CD8-positive, alpha-beta memory T cell (primary cell): ENCODE measurements around the gene MAST4. TPM values are rescaled to one million over a fixed set of nuclear protein-coding genes. Genes with fewer than 3 reads are reported as not detected.

Experiments used
- CTCF ChIA-PET: fragments of 350-600 bp; sonication (Branson Sonifier 250); formaldehyde crosslinking; loops from one replicate; lab custom pipeline; 2021; ENCODE audit warnings: antibody characterized with exemption; lab: Charles Lee
- POLR2A ChIA-PET: fragments of 350-600 bp; sonication (Branson Sonifier 250); formaldehyde crosslinking; loops from one replicate; lab custom pipeline; 2021; ENCODE audit warnings: antibody characterized with exemption; lab: Charles Lee
- DNase-seq, 5 donors: peaks; one replicate each; pipeline versions ENCODE4 v3.0.0 to v3.0.0-alpha.2; 2020 to 2022; ENCODE audit warnings: mixed read lengths in 1 of 5
- H3K27ac ChIP-seq: one replicate; pipeline ENCODE4 v1.7.0; 2013; ENCODE audit warnings: low read depth, mild to moderate bottlenecking, low read length, moderate library complexity
- H3K27me3 ChIP-seq: 2 replicates; pipeline ENCODE4 v1.7.0; 2013; ENCODE audit warnings: low read length, mild to moderate bottlenecking; ENCODE audit not compliant: insufficient read depth, poor library complexity, severe bottlenecking
- H3K36me3 ChIP-seq: 2 replicates; pipeline ENCODE4 v1.7.0; 2013; ENCODE audit warnings: mild to moderate bottlenecking, low read length, moderate library complexity; ENCODE audit not compliant: insufficient read depth
- H3K4me1 ChIP-seq: 2 replicates; pipeline ENCODE4 v1.7.0; 2013; ENCODE audit warnings: mild to moderate bottlenecking, low read length, moderate library complexity; ENCODE audit not compliant: insufficient read depth
- H3K4me3 ChIP-seq: 2 replicates; pipeline ENCODE4 v1.7.0; 2013; ENCODE audit warnings: mild to moderate bottlenecking, low read length
- H3K9me3 ChIP-seq: 2 replicates; pipeline ENCODE4 v1.7.0; 2013; ENCODE audit warnings: mild to moderate bottlenecking, low read length
- H3K27ac Mint-ChIP-seq, 8 donors: one replicate each; pipeline ENCODE4 v1.8.0; 2020 to 2021; ENCODE audit warnings: mixed read lengths in 8 of 8, mild to moderate bottlenecking in 6 of 8, inconsistent platforms in 3 of 8, moderate library complexity in 3 of 8
- H3K27me3 Mint-ChIP-seq, 2 donors: one replicate each; pipeline ENCODE4 v1.8.0; 2020 to 2021; ENCODE audit warnings: mixed read lengths in 2 of 2, mild to moderate bottlenecking in 1 of 2, moderate library complexity in 1 of 2
- H3K36me3 Mint-ChIP-seq, 3 donors: one replicate each; pipeline ENCODE4 v1.8.0; 2020 to 2021; ENCODE audit warnings: mixed read lengths in 3 of 3, inconsistent platforms in 1 of 3, mild to moderate bottlenecking in 1 of 3
- H3K4me1 Mint-ChIP-seq, 3 donors: one replicate each; pipeline ENCODE4 v1.8.0; 2020 to 2021; ENCODE audit warnings: mixed read lengths in 3 of 3, inconsistent platforms in 1 of 3, mild to moderate bottlenecking in 1 of 3
- H3K4me3 Mint-ChIP-seq, 7 donors: one replicate each; pipeline ENCODE4 v1.8.0; 2020 to 2021; ENCODE audit warnings: mixed read lengths in 7 of 7, mild to moderate bottlenecking in 6 of 7, moderate library complexity in 4 of 7, inconsistent platforms in 2 of 7
- H3K9me3 Mint-ChIP-seq, 5 donors: one replicate each; pipeline ENCODE4 v1.8.0; 2020 to 2022; ENCODE audit warnings: mixed read lengths in 5 of 5, mild to moderate bottlenecking in 3 of 5, moderate library complexity in 2 of 5, inconsistent platforms in 1 of 5
- polyA plus RNA-seq: library from polyadenylated mRNA; unstranded; fragments of 300-500 nt; fragmentation: Illumina TruSeq; gene quantifications from one replicate; pipeline ENCODE4 v1.2.3, GENCODE V29; 2021
- total RNA-seq, 2 experiments: library from RNA; stranded (reverse); gene quantifications; one replicate each; pipeline ENCODE4 v1.2.3, GENCODE V29; 2021

Gene MAST4
- total and polyA plus RNA-seq, 3 experiments from 2014 or later = 5.0 to 7.2 (median 6.5) TPM

DNA sequence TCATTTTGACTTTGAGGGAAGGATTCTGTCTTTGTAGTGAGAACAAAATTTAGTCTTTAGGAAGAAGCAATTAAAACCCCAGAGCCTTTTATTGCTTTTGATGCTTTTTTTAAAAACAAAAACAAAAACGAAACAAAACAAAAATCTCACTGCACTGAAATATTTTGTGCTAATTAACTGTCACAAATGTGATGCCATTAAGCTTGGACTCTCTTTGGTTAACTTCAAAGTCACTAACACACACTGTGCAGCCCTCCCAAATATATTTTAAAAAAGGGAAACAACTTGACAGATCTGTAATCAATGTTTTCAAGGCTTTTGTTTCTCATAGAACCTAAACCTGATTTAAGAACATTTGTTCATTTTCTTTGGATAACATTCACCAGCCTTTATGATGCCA is 290.7 kb downstream of the MAST4 start:
- H3K27ac Mint-ChIP-seq = peak overlapping the region in 1 of 8 donors; percentile 21
- peaks cover 5 to 18% of the 10 kb centered on the region in 2 donors for H3K27me3 Mint-ChIP-seq
- Histone ChIP-seq H3K4me3 (no peak overlapping the region), H3K27me3 (peaks cover 3% of the 10 kb centered on the region), H3K4me1 (no peaks in the 10 kb centered on the region), H3K27ac (no peak overlapping the region), H3K36me3 (no peaks in the 10 kb centered on the region), H3K9me3 (no peaks in the 10 kb centered on the region)
- peaks cover 0 to 4% (median 0%) of the 10 kb centered on the region in 3 donors for H3K4me1 Mint-ChIP-seq
- no peak overlapping the region for H3K4me3 Mint-ChIP-seq
- no peaks in the 10 kb centered on the region for H3K9me3 Mint-ChIP-seq
- POLR2A ChIA-PET = no interaction called here
- no peak for DNase-seq
- no peaks in the 10 kb centered on the region for H3K36me3 Mint-ChIP-seq
- CTCF ChIA-PET = no interaction called here

DNA sequence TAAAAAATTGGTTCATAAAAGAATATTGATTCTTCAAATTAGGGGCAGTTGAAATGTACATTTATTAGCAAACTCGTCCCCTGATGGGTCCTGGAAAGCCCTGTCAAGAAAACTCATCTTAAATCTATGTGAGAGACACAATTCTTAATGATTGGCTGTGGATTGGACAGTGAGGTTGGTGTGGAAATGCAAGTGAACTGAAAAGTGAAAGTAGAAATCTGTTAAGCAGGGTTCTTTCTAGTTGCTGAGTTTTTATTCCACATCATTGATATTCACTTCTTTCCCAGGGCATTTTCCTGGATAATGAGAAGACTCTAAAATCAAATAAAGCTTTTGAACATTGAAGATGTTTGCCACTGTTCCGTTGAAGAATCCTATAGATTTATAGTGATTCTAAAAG is 292.4 kb downstream of the MAST4 start:
- no peaks in the 10 kb centered on the region for H3K4me1 ChIP-seq
- no peaks in the 10 kb centered on the region for H3K9me3 Mint-ChIP-seq
- POLR2A ChIA-PET = no interaction called here
- H3K27me3 ChIP-seq = no peaks in the 10 kb centered on the region
- no peak for DNase-seq
- H3K27ac Mint-ChIP-seq = no peak overlapping the region
- CTCF ChIA-PET = no interaction called here
- H3K4me3 Mint-ChIP-seq = no peak overlapping the region
- H3K4me3 ChIP-seq = no peak overlapping the region
- H3K36me3 Mint-ChIP-seq = no peaks in the 10 kb centered on the region
- H3K9me3 ChIP-seq = no peaks in the 10 kb centered on the region
- H3K36me3 ChIP-seq = no peaks in the 10 kb centered on the region
- H3K27ac ChIP-seq = no peak overlapping the region
- peaks cover 0 to 7% (median 0%) of the 10 kb centered on the region in 3 donors for H3K4me1 Mint-ChIP-seq
- peaks cover 5 to 18% of the 10 kb centered on the region in 2 donors for H3K27me3 Mint-ChIP-seq

DNA sequence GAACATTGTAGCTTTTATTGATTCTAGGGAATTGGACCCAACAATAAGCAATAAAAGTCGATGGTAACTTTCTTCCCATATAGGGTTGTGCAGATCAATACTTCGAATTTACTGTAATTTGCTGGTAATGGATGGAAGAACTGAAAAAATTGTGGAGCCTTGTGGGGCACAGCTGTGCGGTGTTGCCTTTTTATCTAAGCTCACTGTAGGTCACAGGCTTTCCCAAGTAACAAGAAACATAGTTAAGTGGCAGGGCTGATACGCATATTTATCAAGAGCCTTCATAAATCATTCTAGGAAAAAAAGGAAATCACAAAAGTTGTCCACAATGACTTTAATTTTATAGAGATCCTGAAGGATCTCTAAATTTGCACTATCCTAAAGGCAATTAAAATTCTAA is 292.9 kb downstream of the MAST4 start:
- no peak overlapping the region for H3K4me3 ChIP-seq
- Mint-ChIP-seq H3K27me3 (peaks cover 5 to 21% of the 10 kb centered on the region in 2 donors), H3K4me1 (peaks cover 0 to 7% (median 0%) of the 10 kb centered on the region in 3 donors), H3K27ac (no peak overlapping the region), H3K9me3 (no peaks in the 10 kb centered on the region), H3K36me3 (no peaks in the 10 kb centered on the region), H3K4me3 (no peak overlapping the region)
- H3K27ac ChIP-seq = no peak overlapping the region
- no peaks in the 10 kb centered on the region for H3K27me3 ChIP-seq
- H3K36me3 ChIP-seq = no peaks in the 10 kb centered on the region
- CTCF ChIA-PET = interaction anchor here (1.2 kb wide), 1 partner anchor 9 kb away, joined by 4 read pairs; no protein-coding TSS in a partner anchor
- DNase-seq = no peak
- no peaks in the 10 kb centered on the region for H3K4me1 ChIP-seq
- no peaks in the 10 kb centered on the region for H3K9me3 ChIP-seq
- POLR2A ChIA-PET = no interaction called here

DNA sequence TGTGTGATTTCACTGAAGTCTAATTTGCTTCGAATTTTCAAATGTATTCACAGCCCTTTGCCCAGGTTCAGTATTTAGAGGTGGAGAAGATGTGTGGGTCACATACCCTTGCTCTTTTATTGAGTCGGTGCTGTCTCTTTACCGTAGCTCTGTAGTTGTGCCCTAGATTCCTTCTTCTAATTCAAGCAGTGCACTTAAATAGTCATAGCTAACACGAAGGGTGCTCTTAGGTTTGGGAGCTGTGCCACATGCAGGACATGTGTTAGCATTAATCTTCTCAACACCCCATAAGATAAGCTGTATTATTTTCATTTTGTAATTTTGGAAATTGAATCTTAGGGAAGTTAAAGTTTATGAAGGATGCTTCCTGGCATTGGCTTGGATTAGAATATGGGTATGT is 293.3 kb downstream of the MAST4 start:
- no peak overlapping the region for H3K27ac Mint-ChIP-seq
- H3K4me1 Mint-ChIP-seq = peaks cover 0 to 7% (median 0%) of the 10 kb centered on the region in 3 donors
- Histone ChIP-seq H3K9me3 (no peaks in the 10 kb centered on the region), H3K4me1 (no peaks in the 10 kb centered on the region), H3K36me3 (no peaks in the 10 kb centered on the region), H3K27ac (no peak overlapping the region), H3K4me3 (no peak overlapping the region), H3K27me3 (no peaks in the 10 kb centered on the region)
- H3K27me3 Mint-ChIP-seq = peaks cover 5 to 24% of the 10 kb centered on the region in 2 donors
- no peaks in the 10 kb centered on the region for H3K36me3 Mint-ChIP-seq
- H3K4me3 Mint-ChIP-seq = no peak overlapping the region
- CTCF ChIA-PET = interaction anchor here (1.2 kb wide), 1 partner anchor 10 kb away, joined by 4 read pairs; no protein-coding TSS in a partner anchor
- DNase-seq = no peak
- POLR2A ChIA-PET = no interaction called here
- H3K9me3 Mint-ChIP-seq = no peaks in the 10 kb centered on the region

DNA sequence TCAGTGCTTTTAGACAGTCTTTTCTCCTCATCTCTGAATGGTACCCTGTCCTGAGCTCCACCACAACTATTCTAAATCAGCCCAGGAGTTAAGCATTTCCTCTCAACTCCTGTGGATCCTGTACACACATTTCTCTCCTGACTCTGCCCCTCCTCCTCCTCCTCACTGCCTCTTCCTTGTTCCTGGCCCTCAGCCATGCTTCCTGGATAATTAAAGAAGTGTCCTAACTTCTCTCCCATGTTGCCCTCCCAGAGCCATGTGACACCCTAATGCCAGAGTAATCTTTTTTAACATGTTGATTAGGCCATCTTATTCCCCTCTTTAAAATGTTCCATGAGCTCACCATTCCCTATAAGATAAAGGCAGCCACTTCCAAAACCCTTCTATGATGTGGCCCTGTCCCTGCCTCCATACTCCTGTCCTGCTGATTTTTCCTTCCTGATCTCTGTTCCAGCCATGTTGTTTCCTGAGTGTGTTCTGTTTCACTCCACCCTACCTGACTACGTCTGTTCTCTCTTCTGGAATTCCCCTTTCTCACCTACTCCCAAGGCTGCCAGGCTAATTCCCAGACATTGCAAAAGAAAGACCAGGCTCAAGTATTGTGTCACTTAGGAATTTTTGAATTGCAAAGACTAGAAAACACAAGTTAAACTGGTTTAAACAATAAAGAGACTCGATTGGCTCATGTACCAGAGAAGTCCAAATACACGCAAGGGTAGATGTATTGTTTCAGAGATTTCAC is 295.2 kb downstream of the MAST4 start:
- ChIA-PET CTCF (no interaction called here), POLR2A (no interaction called here)

DNA sequence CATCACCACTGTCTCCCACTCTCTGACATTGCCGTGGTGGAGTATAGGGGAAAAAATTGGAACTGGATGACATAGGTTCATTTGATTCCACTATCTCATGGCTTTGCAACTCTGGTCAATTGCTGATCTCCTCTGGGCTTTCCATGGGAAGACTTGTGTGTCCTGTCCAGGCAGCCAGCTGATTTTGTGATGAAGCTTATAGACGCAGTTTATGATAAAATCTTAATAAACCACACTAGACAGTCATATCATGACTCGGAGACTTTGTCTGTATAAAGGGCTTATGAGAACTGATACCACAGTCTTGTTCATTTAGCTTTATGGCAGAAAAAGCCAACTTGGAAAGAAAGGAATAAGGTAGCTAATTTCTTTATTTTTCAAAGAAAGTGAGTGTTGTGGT is 296.5 kb downstream of the MAST4 start:
- Histone ChIP-seq H3K27me3 (no peaks in the 10 kb centered on the region), H3K36me3 (no peaks in the 10 kb centered on the region), H3K27ac (no peak overlapping the region), H3K4me3 (no peak overlapping the region), H3K4me1 (no peaks in the 10 kb centered on the region), H3K9me3 (no peaks in the 10 kb centered on the region)
- no peaks in the 10 kb centered on the region for H3K36me3 Mint-ChIP-seq
- H3K4me3 Mint-ChIP-seq = no peak overlapping the region
- no peak overlapping the region for H3K27ac Mint-ChIP-seq
- ChIA-PET CTCF (no interaction called here), POLR2A (no interaction called here)
- no peak for DNase-seq
- no peaks in the 10 kb centered on the region for H3K9me3 Mint-ChIP-seq
- peaks cover 8 to 28% of the 10 kb centered on the region in 2 donors for H3K27me3 Mint-ChIP-seq
- H3K4me1 Mint-ChIP-seq = peaks cover 0 to 7% (median 0%) of the 10 kb centered on the region in 3 donors

More for the DNA sequence above, 295.2 kb downstream of the MAST4 start:
- Histone ChIP-seq H3K27me3 (no peaks in the 10 kb centered on the region), H3K4me1 (no peaks in the 10 kb centered on the region), H3K27ac (no peak overlapping the region), H3K9me3 (no peaks in the 10 kb centered on the region), H3K36me3 (no peaks in the 10 kb centered on the region), H3K4me3 (no peak overlapping the region)
- H3K4me1 Mint-ChIP-seq = peaks cover 0 to 7% (median 0%) of the 10 kb centered on the region in 3 donors
- DNase-seq = no peak
- no peaks in the 10 kb centered on the region for H3K9me3 Mint-ChIP-seq
- H3K4me3 Mint-ChIP-seq = no peak overlapping the region
- H3K27me3 Mint-ChIP-seq = peaks cover 5 to 24% of the 10 kb centered on the region in 2 donors
- H3K27ac Mint-ChIP-seq = no peak overlapping the region
- no peaks in the 10 kb centered on the region for H3K36me3 Mint-ChIP-seq

DNA sequence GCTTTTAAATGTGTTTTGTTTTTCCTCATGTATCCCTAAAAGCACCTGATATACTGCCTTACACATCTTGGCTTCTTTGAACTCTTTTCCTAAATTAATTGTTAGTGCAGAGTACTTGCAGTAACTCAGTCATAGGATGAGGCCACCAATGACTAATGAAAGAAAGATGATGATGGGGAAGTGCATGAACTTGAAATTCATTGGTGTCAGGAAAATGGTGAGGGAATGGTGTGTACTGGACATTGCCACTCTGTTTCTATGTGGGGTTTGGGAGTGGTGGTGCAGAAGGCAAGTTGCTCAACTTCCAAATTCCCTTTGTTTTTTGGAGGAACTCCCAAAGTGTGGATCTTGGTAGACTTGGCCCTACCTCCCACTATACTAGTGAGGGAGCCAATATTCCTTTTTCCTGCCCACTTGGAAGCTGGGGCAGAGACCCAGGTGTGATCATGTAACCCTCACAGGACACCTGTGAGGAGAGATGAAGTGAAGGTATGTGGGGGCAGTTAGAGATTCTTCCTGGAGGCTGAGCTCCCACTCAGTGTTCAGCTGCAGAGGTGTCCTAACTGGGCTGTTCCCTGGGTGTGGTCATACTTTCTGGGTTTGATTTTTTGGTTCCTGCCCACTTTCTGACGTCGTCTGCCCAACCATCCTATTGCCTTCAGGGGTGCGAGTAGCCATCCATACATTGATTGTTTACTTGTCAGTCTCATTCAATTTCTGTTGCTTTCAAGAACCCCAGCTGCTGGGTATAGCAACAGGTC is 298.5 kb downstream of the MAST4 start:
- H3K4me3 ChIP-seq = no peak overlapping the region
- H3K9me3 Mint-ChIP-seq = no peaks in the 10 kb centered on the region
- H3K4me1 Mint-ChIP-seq = peaks cover 0 to 3% (median 0%) of the 10 kb centered on the region in 3 donors
- H3K36me3 ChIP-seq = no peaks in the 10 kb centered on the region
- POLR2A ChIA-PET = no interaction called here
- H3K27ac Mint-ChIP-seq = no peak overlapping the region
- H3K27me3 ChIP-seq = no peaks in the 10 kb centered on the region
- no peaks in the 10 kb centered on the region for H3K36me3 Mint-ChIP-seq
- H3K27ac ChIP-seq = no peak overlapping the region
- H3K4me3 Mint-ChIP-seq = no peak overlapping the region
- H3K4me1 ChIP-seq = no peaks in the 10 kb centered on the region
- no peak for DNase-seq
- no peaks in the 10 kb centered on the region for H3K9me3 ChIP-seq
- peaks cover 13 to 39% of the 10 kb centered on the region in 2 donors for H3K27me3 Mint-ChIP-seq
- CTCF ChIA-PET = no interaction called here

DNA sequence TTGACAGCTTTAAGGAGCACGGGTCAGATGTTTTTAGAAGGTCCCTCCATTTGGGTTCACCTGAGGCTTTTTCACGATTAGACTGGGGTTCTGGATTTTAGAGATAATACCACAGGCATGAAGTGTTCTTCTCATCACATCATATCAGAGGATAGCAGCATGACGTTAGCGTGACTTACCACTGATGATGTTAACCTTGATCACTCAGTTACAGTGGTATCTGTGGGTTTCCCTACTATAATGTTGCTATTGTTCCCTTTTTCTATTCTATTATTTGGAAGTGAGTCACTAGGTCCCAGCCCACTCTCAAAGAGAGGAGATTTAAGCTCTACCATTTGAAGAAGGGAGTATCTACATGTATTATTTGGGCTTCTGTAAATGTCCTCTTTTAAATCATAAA is 300.0 kb downstream of the MAST4 start:
- no peak overlapping the region for H3K27ac Mint-ChIP-seq
- Histone ChIP-seq H3K27me3 (no peaks in the 10 kb centered on the region), H3K4me3 (no peak overlapping the region), H3K9me3 (no peaks in the 10 kb centered on the region), H3K27ac (no peak overlapping the region), H3K4me1 (no peaks in the 10 kb centered on the region), H3K36me3 (no peaks in the 10 kb centered on the region)
- no peak overlapping the region for H3K4me3 Mint-ChIP-seq
- ChIA-PET POLR2A (no interaction called here), CTCF (no interaction called here)
- peaks cover 0 to 3% (median 0%) of the 10 kb centered on the region in 3 donors for H3K4me1 Mint-ChIP-seq
- peaks cover 11 to 45% of the 10 kb centered on the region in 2 donors for H3K27me3 Mint-ChIP-seq
- H3K9me3 Mint-ChIP-seq = no peaks in the 10 kb centered on the region
- H3K36me3 Mint-ChIP-seq = no peaks in the 10 kb centered on the region
- no peak for DNase-seq
